NCI-H345 treated with DMSO at 0.1 percent for 48 hours (cell line): ENCODE results near the gene RBKS.
A peak's percentile ranks its signal among the peaks of the same experiment; 100 is the strongest.

Source experiments
- DNase-seq: peaks from one replicate; lab custom pipeline; 2025; ENCODE audit not compliant: unreplicated experiment; lab: John Stamatoyannopoulos, UW

RBKS gene

DNA sequence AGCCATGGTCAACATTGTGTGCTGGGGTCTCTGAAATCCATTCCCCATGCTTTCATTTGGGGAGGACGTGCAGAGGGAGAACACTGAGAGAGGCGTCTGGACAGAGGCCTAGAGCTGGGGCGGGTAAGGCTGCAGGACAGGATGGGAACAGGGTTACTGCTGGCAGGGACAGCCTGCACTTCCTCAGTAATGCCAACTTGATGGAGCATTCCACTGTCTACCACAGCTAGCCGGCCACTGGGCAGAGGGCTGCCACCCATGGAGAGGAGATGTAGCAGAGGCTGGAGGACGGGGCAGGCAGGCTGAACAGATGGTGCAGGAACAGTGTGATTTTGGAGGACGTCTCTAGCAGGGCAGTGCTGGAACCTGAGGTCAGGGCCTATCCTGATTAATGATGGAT lies 89.3 kb downstream of the RBKS start:
- DNase-seq: no peak

DNA sequence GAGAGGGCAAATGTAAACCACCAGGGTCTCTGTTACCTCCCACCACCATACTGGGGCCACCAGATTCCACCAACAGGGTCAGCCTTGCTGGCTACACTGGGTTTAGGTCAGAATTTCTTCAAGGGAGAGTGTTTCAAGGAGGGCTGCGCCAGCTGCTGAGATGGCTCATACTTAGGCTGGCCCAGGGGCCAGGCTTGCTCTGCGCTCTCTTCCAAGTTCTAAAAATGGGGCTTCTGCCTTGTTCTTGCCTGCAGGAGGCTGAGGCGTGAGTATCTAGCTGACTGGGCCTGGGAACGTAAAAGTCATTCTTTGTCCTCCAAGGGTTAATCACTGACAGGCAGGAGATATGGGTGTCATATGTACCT lies 90.6 kb downstream of the RBKS start:
- no peak for DNase-seq

DNA sequence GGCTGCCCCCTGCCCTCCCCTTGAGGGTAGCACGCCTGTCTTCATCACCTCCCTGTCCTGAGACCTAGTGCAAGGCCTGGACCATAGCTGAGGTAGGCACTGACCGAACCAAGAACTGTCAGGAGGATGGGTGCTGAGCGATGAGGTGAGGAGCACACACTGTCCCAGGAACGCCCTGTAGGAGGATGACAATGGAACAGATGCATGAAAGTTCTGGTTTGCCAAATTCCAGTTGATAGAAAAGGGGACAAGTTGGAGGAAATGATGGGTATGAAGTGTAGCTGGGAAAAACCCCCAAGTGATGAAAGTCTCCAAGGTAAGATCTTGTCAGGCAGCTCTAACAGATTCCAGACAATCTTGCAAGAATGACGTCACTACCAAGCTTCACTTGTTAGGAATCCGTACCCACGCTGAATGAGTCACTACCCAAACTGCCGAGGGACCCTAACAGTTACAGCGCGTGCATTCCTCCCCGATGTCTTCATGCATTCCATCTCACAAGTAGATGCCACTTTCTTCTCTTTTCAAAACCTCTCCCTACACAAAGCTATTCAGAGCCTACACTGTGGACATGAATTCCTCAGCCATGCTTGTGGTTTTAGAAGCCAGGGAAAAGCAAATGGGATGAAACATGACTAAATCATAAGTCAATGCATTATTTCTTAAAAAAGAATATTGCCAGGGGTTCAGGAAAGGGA lies 91.1 kb downstream of the RBKS start:
- DNase-seq: no peak

DNA sequence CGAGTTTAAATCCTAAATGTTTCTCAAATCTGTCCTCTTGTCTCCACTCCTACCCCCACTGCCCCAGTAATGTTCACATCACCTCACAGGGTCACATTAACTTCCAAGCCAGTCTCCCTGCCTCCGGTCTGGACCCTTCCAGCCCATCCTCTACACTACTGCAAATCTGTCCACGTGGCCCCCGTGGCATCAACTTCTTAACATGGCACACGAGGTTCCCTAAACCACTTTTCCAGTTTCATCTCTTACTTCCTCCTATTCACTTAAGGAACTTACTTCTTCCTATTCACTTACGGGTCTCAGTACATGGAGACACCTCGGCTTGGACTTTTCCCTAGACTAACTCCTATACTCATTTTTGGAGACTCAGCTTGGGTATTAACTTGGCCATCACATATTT lies 91.7 kb downstream of the RBKS start:
- no peak for DNase-seq

DNA sequence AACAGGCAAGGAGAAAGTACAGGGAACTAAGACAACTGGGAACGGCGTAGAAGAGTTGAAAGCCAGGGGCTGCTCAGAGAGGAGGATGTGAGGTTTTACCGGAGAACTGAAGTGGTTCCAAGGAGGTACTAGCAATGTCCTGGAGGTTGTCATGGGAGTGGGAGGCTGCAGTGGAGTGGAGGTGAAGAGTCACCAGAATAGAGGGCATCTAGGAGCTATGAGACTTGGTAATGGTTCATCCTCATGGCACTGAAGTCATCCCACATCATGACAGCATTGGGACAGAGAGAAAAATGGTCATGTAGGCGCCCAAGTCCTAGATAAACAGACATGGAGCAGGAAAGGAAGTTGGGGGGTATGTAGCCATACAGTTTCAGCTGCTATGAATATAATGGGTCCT lies 92.3 kb downstream of the RBKS start:
- DNase-seq: no peak

DNA sequence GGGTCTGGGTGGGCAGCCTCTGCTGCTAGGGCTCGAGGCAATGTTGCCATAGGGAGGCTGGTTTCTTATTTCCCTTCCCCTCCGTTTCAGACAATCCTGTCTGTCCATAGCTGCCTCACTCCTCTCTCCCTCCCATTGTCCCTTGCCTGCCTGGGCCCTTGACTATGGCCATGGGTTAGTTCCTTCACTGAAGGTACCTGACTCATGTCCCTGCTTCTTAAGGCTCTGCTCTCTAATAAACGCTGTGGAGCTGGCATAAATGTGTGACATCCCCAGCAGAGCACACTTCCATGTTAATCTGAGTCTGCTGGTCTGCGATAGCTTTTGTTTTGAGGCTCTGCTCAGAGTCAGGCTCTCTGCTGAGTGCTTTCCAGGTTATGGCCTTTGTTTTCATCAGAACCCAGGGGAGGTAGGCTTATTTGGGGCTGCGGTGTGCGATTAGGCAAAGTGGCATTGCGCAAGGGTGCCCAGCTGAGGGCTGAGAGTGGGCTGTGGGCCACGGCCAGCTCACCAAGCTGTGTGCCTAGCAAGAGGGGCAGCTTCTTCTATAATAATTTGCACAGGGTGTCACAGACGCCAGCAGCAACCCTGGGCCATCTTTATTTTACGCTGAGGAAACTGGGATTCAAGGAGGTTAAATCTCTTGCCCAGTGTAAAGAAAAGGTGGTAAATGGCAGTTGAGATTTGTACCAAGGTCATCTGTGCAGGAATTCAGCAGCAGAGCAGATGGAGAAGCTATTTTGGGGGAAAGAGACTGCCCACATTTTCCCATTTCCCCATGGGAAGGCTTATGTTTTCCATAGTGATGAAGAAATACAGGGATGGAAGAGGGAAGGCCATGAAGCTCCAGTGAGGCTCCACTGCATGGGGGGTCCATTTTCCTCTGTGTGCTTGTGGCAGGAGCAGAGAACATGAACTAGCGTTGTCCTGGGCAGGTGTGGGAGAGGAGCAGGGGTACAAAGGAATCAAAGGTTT lies 93.1 kb downstream of the RBKS start:
- no peak for DNase-seq

DNA sequence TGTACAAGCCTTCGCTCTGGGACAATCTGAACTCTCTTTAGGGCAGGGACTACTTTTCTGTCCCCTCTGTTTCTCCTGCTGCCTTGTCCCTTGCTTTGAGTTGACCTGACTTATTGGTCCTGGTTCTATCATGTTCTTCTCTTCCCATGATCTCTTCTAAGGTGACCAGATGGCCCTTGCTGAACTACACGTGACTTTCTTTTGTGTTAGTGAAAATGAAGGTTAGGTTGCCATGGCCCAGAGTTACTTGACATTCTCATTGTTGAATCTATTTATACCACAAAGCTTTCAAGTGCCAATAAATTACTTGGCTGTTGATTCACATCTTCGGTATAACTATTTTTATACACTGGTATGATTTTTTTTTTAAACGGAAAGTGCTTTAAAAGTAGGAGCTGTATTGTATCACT lies 94.3 kb downstream of the RBKS start:
- no peak for DNase-seq

DNA sequence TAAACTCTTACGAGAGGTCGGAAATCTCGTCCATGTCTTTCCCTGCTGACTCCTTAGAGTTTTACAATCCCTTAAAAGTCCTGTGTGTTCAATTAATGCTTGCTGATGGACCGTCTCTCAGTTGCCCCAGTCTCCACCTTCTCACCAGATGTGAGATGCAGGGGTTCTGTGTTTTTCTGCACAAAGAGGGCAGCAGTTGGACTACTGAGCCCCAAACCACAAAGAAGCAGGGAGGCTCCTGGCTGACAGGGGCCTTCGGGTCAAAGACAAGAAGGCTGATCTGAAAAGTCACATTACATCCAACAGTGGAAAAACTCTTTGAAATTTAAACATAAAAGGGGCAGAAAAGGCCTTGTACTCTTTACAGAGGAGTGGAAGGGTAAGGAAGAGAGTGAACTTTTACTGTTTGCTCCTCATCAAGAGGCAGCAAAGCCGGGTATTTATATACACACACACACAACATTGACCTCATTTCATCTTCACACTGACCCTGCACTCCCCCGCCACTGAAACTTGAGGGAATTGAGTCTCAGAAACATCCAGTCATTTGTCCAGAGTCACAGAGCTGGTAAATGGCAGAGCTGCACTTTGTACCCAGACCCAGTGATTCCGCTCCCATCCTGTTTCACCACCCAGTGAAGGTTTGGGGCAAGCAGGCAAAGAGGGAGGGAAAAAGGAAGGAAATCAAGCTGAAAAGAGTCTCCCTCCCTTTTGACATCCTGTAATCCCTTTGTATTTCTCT lies 94.9 kb downstream of the RBKS start:
- no peak for DNase-seq

DNA sequence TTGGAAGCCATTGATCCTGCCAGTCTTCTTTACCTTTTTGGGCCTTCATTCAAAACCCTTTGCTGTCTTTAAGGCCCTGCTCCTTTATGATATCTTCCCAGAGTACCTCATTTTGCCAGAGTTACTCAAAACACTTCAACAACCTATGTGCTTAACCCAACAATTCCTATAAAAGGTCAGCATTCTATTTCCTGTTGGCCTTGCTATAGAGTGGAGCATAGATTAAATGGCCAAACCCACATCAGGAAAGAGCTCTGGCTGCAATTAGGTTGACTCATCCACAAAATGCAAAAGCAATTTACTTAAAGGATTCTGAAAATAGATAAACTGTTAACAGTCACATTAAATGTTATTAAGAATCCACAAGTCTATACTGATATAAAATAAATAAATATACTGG lies 97.4 kb downstream of the RBKS start:
- DNase-seq: no peak

DNA sequence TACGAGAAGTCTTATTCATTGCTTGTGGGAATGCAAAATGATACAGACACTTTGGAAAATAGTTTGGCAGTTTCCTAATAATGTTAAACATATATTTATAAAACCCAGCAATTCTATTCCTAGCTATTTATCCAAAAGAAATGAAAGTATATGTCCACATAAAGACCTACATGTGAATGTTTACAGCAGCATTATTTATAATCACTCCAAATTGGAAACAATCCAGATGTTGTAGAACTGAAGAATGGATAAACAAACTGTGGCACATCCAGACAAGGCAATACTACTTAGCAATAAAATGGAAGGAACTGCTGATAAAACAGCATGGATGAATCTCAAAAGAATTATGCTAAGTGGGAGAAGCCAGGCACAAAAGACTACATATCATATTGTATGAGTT lies 99.4 kb downstream of the RBKS start:
- no peak for DNase-seq

DNA sequence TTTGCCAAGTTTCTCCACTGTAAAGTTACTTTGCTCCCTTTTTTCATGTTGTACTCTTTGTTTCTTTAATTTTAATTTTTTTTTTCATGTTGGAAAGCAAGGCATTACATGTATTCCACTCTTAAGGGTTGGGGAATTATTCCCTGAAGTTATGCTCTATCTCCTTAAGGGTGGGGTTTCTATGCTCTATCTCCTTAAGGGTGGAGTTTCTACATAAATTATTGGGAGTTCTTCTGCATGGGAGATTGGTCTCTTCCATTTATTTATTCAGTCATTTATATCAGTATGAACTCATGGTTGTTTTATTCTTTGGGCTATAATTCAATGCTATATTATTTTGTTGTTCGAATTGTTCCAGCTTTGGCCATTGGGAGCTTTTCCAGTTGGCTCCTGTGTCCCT lies 107.5 kb downstream of the RBKS start:
- DNase-seq: no peak

DNA sequence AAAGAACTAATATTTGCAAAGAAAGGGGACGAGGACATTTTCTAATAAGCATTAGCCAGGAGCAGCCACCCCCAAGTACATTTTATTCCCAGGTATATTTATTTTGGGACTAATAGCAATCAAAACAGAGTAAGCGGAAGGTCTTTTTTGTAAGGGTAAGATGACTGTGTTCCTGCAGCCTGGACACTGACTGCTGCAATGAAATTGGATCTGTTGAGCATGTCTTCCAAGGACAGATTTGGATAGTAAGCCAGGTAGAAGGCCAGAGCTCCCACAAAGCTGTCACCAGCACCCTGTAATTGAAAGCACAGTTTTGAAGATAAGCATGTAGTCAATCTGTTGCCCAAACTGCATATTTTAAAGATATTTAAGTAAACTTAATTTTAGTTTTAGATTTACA lies 108.7 kb downstream of the RBKS start:
- DNase-seq: no peak

DNA sequence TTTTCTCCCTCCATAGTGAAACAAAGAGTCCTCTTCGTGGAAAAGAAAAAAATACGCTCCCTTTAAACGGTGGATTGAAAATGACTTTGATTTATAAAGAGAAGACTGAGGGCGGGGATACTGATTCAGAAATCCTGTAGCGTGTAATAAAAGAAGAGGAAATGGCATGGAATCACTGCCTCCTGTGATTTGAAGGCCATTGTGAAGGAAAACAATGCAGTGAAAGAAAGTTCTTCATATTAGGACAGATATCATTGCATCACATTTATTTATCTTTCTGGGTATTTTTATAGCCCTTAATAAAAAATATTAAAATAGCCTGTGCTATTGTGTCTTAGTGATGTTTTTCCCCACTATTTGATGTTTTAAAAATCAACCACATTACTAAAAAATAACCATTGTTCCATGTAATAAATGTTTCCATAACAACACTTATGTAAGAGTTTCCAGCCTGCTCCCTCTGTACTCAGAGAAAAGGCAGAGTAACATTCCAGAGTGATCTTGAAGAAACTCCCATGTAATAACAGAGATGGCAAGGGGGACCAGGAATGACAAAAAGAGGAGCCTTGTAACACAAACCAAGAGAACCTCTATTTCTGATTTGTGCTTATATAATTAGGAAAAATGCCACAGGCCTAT lies 110.7 kb downstream of the RBKS start:
- no peak for DNase-seq

DNA sequence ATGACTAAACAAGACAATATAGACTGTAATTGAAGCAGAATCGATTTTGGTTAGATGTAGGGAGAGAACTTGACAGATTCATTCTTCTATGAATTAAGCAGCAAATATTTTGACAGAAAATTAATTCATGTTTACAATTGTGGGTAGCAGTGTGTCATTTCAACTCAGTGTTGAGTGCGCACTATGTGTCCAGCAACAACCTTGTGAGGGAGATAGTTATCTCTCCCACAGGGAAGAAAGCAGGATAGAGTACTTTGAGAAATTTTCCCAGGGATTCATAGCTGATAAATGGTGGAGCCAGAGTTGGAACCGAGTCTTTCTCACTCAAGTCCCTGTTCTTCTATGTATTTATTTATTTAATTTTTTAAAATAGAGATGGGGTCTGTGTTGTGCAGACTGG lies 113.5 kb downstream of the RBKS start:
- no peak for DNase-seq

DNA sequence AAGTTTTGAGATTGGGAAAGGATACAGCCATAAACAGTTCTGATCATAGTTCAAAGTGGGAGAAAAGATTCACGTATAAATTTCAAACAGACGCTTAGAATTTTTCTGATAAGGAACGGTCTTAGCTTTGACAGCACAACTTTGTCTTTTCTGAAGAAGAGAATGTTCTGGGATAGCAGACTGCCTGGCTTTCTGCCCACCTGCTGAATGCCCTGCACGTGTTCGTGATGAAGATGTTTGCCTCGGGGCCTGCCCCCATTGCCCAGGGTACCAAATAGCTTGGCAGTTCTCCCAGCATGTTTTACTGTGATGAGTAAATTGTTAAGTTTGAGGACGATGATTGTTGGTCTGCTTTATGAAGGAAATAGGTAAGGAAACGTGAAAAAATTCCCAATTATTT lies 114.1 kb downstream of the RBKS start:
- DNase-seq: no peak

DNA sequence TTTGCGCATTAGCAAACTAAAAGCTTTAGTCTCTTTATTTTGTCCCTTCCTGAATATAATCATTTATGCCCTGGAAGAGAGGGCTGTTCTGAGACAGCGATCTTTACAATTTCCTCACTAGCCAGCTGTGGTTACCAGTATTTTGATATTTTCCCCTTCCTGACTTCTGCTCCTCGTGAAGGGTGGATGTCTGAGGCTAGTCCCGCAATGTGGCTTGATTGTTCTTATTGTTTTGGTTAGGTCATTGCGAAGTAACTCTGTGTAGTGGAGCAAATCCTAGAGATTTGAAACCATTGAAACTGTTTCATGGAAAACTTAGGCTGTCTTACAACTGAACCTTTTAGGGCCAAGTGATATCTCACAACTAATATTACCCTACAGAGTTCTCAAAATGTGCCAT lies 116.2 kb downstream of the RBKS start:
- DNase-seq: no peak

DNA sequence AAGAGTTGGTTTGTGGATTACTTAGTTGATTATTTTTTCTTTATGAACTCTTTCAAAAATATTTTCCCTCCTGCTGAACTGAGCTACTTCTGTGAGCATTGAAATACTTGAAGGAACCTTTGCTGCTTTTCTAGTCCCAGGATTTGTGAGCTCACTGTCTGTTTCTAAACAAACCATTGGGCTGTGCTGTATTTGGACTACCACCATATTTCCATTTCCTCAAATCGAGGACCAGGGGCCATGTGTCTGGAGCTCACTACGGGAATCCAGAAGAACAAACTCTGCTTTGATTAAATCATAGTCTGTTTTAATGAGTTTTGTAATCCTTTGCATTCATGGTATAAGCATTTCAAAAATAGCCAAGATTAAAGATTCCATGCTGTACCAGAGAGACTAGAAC lies 117.4 kb downstream of the RBKS start:
- DNase-seq: no peak

DNA sequence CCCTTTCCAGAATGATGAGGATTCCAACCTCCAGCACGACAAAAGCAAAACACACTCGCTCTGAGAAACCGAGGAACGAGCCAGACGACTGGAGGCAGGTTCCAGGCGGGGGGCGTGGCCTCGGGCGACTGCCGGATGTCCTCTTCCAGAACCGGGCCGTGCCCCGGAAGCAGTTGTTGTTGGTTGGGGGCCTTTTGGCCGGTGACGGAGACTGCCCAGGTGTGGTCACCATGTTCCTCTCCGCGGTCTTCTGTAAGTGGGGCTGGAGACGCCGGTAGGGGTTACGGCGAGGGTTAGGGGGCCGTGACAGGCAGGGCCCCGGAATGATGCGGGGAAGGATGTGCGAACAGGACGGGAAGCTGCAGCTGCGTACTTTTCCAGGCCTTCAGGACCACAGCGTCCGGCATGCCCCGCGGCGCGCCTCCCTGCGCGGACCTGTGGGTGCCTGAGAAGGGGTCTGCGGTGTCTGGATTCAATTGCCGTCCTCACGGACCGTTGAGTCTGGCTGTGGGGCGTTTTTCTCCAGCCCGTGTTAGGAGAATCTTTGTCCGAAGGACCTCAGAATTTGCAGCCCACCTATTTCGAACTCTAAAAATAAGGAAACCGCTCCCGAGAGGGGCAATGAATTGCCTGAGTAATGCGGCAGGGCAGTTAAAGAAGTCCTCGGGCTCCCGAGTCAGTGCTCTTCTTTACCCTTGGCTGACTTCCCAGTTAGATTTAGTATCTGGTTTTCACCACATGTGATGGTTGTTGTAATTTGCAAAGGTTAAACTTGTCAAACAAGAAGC lies 118.4 kb downstream of the RBKS start, which contains the start of gene MRPL33:
Gene MRPL33, plus strand, starts transcription at position 172 of the 788 bp plus-strand sequence. Its CDS starts 59 bp downstream, at position 231.
- DNase-seq: peak; percentile 97

DNA sequence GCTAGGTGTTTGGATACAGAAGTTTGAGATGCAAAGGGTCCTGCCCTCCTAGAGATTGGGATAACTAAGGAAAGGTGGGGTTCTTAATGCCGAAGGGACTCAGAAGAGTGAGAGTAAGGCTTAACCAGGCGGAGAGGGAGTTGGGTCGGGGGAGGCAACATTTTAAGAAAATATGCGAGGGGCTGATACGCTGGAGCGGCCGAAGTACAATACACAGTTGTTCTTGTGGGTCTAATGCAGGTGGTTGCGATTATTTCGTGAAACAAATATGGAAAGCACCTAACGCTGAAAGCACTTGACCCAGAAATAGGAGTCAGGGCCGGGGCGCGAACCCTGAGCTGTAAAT lies 119.0 kb downstream of the RBKS start:
- DNase-seq: no peak

DNA sequence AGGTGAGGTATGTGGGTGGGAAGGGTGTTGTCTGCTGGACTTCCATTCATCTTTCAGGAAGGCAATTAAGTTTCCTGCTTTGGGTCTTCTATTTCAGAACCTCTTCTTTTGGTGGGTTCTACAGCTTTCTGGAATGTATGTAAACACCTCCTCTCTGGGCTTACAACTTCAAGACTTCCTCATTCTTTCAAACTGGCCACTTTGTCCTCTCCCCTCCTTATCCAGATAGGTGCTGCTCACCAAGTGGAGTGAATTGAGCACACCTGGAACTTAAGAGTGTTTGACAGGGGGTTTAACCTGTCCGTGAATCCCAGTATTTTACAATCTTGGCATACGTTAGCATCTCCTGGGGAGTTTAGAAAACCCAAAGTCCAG lies 123.9 kb downstream of the RBKS start:
- DNase-seq: no peak
